ENCODE results near the gene TIMM17A.
"Not testable (repeated sequence)": the region's sequence is repeated elsewhere in the genome, so short reads cannot be mapped to it uniquely, and the experiment has no call there.

The TIMM17A gene

DNA sequence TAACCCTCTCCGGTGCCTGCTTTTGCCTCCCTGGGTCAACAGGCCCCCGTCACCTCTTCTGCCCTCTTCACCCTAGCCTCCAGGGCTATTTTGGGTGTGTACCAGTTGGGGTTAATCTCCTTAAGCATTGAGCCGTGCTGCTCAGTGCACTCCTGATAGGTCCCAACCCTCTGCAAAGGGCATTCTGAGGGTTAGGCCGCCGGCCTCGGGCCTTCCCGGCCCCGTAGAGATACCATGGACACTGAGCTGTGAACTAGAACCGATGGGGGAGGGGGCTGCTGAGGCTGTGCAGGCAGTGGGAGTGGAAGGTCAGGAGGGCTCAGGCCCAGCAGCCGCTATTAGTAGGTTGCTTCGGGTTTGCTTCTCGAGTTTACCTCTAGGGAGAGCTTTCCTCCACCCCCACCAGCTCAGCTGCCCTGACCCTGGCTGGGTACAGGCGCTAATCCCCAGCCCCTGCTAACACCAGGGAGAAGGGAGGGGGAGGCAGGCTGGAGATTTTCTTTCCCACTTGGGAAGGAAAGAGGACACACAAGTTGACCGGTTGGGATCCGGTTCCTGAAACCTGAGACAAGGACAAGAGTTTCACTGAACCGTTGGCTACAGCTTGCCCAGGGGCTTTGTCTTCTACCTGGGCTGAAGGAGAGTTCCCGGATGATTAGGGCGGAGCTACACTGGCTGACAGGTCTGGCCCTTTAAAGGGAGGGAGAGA is 13.7 kb upstream of the TIMM17A start:
- FAIRE-seq, result no peak

DNA sequence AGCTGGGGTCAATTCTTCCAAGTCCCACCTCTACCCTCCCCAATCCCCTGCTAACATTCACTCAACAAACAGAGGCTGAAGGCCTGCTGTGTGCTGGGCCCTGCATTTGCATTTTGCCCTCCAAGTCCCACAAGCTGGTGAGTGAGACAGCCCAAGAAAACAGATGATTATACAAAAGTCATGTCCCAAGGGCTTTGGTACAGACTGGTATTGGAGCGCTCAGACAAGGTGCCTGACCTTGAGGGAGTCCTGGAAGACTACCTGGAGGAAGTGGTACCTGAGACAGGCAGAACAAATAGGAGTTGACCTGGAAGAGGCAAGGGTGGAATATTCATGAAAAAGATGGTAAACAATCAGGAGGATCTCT is 13.2 kb upstream of the TIMM17A start:
- no peak for FAIRE-seq

- no peak for FAIRE-seq
Observed at GRCh38 chr1:201944002-201944401, 11.3 kb upstream of the TIMM17A start.

DNA sequence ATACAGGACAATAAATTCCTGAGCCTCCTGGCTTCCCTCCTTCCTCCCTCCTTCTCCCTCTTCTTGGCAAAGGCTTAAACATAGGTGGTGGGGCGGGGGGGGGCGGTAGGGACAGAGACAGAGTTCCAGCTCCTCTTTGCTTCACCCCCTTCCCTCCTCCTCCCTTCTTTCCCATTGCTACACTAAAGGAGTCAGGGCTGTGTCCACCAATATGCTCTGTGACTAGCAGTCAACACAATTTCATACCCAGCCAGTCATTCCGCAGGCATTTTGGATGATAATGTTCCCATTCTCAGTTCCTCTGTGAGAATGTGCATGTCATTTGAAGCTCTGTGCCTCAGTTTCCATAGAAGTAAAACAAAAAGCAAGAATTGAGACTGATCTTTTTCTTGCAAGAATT is 10.7 kb upstream of the TIMM17A start:
- FAIRE-seq, result no peak

- no peak for FAIRE-seq
Observed at GRCh38 chr1:201945157-201945556, 10.1 kb upstream of the TIMM17A start.

DNA sequence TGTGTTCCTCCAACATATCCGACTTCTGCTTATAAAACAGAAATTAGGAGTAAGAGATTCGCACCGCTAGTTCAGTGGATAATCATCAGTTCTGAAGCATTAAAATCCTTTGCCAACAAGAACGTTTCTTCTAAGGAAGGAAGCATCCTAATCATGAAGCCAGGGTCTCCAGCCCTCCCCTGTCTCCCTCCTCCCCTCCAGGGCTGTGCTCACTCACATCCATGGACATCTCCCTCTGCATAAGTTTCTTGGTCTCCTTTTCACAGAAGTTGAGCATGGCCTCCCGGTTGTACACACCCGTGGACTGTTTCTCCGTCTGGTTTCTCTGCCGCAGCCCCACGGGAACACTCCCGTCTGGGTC is 9.5 kb upstream of the TIMM17A start:
- no peak for FAIRE-seq

GRCh38 chr1:201946224-201946908 is 8.9 kb upstream of the TIMM17A start, which contains the start of gene LMOD1:
Gene LMOD1, minus strand, starts transcription at chr1:201946548. Its CDS starts 208 bp downstream, at chr1:201946340.
- peak; percentile 78 for FAIRE-seq

DNA sequence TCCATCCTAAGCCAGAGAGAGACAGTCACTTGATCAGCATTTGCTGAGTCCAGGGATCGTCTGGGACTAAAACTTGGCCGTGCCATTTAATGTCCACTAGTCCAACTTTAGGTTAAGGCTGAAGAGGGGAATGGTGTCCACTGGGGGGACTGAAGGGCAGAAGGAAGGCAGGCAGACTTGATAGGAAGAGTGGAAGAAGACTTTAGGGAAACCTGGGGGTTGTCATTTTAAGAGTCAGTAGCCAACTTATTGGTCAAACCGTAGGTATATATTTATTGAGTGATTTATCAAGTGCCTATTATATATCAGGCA is 7.7 kb upstream of the TIMM17A start:
- FAIRE-seq, result no peak

DNA sequence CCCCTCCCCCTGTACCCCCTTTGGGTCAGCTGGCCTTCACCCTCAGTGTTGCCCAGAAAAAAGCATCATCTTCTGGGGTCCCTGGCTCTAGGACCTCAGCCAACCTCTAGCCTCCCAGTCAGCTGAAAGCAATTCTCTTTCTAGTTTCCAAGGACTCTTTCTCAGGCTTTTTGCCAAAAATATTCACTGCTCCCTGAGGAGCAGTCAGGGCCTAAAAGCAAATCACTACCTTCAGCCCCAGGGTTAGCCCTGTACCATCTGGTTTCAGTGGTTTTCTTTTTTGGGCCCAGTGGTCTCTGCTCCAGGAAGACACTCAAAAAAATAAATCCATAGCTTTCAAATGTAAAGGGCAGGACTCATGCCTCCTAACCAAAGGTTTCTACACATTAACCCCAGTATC is 5.8 kb upstream of the TIMM17A start:
- FAIRE-seq, result no peak

DNA sequence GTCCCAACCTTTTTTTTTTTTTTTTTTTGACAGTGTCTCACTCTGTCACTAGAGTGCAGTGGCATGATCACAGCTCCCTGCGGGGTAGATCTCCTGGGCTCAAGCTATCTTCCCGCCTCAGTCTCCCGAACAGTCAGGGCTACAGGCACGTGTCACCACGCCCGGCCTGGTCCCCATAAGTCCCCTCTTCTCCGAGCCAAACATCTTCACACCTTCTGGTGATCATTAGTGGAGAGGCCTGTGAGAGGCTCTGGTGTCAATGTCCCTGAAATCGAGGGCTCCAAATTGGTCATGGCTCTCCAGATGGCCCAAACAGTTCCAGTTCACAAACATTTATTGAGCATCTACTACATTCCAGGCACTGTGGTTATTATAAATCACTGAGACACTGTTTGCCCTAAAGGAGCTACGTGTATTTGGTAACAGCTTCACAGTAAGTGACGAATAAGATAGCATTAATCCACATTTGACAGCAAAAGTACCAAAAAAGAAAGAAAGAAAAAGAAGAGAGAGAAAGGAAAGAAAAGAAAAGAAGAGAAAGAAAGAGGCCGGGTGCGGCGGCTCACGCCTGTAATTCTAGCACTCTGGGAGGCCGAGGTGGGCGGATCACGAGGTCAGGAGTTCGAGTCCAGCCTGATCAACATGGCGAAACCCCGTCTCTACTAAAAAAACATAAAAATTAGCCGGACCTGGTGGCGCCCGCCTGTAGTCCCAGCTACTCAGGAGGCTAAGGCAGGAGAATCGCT is 867 bp upstream of the TIMM17A start:
- no peak for FAIRE-seq

- FAIRE-seq, result no peak
Observed at GRCh38 chr1:201955729-201956143, 433 bp downstream of the TIMM17A start.

DNA sequence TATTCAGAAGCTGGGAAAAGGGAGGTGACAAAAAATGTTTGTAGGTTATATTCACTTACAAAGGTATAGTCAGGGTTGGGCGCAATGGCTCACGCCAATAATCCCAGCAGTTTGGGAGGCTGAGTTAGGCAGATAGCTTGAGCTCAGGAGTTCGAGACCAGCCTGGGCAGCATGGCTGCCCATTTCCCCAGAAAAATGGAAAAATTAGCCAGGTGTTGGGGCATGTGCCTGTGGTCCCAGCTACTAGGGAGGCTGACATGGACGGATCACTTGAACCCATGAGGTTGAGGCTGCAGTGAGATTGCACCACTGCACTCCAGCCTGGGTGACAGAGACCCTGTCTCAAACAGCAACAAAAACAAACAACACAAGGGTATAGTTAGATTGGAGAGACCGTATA is 3.0 kb downstream of the TIMM17A start:
- no peak for FAIRE-seq

- not testable (repeated sequence) for FAIRE-seq
Observed at GRCh38 chr1:201962382-201962781, 7.1 kb downstream of the TIMM17A start.

- FAIRE-seq, result no peak
Observed at GRCh38 chr1:201964261-201964660, 9.0 kb downstream of the TIMM17A start.

GRCh38 chr1:201966171-201966570 is 10.9 kb downstream of the TIMM17A start:
- FAIRE-seq, result no peak

DNA sequence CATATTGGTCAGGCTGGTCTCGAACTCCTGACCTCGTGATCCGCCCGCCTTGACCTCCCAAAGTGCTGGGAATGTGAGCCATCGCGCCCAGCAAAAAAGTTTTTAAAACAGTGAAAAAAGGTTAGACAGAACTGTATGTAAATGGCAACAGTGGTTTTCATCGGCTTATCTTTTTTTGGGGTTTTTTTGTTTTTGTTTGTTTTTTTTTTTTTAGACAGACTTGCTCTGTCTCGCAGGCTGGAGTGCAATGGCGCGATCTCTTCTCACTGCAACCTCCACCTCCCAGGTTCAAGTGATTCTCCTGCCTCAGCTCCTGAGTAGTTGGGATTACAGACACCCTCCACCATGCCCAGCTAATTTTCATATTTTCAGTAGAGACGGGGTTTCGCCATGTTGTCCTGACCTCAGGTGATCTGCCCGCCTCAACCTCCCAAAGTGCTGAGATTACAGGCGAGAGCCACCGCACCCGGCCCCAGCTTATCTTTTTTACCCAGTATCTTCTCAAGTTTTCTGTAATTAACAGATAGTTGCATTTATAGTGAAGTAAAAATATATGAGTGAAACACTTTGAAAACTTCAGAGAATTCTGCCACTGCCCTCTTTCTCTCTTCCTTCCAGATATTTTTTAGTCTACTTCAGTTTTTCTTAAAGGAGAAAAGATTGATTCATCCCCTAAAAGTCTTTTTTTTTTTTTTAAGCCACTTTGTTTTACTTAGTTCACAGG is 13.1 kb downstream of the TIMM17A start:
- FAIRE-seq, result no peak

DNA sequence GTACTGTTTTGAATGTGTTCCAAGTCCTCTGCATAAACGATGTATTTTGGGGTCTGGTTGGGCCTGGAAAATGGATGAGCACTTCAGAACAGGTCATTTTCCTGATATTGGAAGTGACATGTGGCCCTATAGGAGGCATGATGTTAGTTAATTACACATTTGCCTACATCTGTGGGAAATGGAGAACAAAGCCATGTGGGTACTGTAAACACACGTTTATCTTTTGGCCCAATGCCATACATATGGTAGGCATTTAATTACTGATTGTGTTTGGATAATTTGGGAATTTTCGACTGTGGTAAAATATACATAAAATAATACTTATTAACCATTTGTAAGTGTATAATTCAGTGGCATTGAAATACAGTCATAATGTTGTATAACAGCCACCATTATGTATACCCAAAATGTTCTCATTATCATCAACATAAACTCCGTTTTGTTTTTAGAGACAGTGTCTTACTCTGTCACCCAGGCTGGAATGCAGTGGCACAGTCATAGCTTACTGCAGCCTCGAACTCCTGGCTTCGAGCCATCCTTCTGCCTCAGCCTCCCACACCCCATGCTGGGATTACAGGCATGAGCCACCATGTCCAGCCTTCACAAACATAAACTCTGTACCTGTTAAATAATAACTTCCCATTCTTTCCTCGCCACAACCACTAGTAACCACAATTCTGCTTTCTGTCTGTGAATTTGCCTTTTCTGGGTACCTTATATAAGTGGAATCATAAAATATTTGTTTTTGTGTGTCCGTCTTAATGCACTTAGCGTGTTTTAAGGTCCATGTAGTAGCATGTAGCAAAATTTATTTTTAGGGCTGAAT is 15.2 kb downstream of the TIMM17A start:
- no peak for FAIRE-seq

GRCh38 chr1:201982082-201982622 is 26.8 kb downstream of the TIMM17A start:
- FAIRE-seq, result no peak

DNA sequence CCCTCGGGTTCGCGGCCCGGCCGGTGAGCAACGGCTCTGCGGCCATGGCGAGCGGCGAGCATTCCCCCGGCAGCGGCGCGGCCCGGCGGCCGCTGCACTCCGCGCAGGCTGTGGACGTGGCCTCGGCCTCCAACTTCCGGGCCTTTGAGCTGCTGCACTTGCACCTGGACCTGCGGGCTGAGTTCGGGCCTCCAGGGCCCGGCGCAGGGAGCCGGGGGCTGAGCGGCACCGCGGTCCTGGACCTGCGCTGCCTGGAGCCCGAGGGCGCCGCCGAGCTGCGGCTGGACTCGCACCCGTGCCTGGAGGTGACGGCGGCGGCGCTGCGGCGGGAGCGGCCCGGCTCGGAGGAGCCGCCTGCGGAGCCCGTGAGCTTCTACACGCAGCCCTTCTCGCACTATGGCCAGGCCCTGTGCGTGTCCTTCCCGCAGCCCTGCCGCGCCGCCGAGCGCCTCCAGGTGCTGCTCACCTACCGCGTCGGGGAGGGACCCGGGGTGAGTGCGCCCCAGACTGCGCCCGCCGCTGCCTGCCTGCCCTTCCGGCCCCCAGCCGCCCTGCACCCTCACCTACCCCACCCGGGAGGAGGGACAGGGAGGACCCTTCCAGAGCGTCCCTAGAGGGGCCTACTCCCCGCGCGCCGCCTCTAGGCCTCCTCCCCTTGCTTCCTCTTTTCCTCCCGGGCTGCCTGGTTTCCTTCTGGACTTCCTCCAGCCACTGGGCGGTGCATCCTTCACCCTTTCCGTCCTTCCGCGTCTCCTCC is 27.5 kb downstream of the TIMM17A start, which contains the start of gene RNPEP:
TSS of gene RNPEP (plus strand) at position 26 of the 757 bp plus-strand sequence. CDS start at position 45, 19 bp downstream.
- peak; percentile 23 for FAIRE-seq

- no peak for FAIRE-seq
Observed at GRCh38 chr1:201983380-201983805, 28.1 kb downstream of the TIMM17A start.

- FAIRE-seq, result no peak
Observed at GRCh38 chr1:201984446-201984845, 29.1 kb downstream of the TIMM17A start.

Measured in endometrium (tissue), 2 donors.